Measurements from ENCODE around the gene TAGLN.
A peak's percentile ranks its signal among the peaks of the same experiment; 100 is the strongest.

Gene TAGLN

DNA sequence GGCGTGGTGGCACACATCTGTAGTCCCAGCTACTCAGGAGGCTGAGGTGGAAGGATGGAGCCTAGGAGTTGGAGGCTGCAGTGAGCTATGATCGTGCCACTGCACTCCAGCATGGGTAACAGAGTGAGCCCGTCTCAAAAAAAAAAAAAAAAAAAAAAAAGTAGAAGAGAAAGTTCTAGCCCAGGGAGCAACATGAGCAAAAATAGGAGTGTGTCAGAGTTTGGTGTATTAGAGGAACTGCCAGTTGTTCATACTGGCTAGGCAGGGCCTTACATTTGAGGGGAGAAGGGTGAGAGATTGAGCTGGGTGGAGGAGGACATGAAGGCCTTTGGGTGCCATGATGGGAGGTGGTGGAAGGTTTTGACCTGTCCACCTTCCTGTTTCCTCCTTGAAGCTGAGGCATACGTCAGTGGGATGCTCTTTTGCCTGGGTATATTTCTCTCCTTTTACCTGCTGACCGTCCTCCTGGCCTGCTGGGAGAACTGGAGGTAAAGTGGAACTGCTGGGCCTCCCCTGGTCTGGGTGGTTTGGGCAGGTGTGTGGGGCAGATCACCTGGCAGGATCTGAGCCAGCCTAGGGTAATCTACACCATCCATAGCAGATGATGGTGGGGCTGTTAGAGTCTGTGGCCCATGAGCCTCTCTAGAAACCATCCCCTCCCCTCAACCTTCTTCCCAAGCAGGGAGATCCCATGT, 13.3 kb upstream of the TAGLN start:
- Histone ChIP-seq H3K9me3 (ENCODE audit: control extremely low read depth in 1 of 5, control insufficient read depth in 4 of 5, insufficient read depth in 2 of 5, low read depth in 1 of 5, low read length in 4 of 5) (no peaks in the 10 kb centered on the region), H3K36me3 (ENCODE audit: control insufficient read depth in 4 of 4, insufficient read depth in 4 of 4, low read length in 3 of 4) (peaks cover 0 to 44% (median 8%) of the 10 kb centered on the region in 4 experiments), H3K27me3 (replicated peaks in 2 of 5; ENCODE audit: control insufficient read depth in 4 of 5, insufficient read depth in 5 of 5, low read length in 4 of 5) (no peaks in the 10 kb centered on the region), H3K4me3 (ENCODE audit: control insufficient read depth in 1 of 7, extremely low read depth in 1 of 7, insufficient read depth in 4 of 7, low read depth in 2 of 7, low read length in 6 of 7) (no peak overlapping the region), H3K4me1 (ENCODE audit: control extremely low read depth in 1 of 4, control insufficient read depth in 4 of 4, insufficient read depth in 4 of 4, low read length in 3 of 4) (peaks cover 0 to 7% (median 4%) of the 10 kb centered on the region in 4 experiments), H3K27ac (ENCODE audit: insufficient read depth in 1 of 2, low read depth in 1 of 2, low read length in 2 of 2, poor library complexity in 1 of 2, severe bottlenecking in 2 of 2) (no peak overlapping the region)
- DNase-seq, result peak in 2 of 3 donors; percentile 40 to 50
- POLR2A ChIA-PET, result no interaction called here
- CTCF ChIA-PET, result interaction anchor here (0.9 to 9.7 kb wide), 4 partner anchors 8 to 26 kb away, joined by 3 to 59 read pairs (median 4); no protein-coding TSS in a partner anchor
- WGBS (ENCODE audit: insufficient coverage), result 100% methylated on average over 1 of the region's 5 CpGs

- 97% methylated on average over 4 of the region's 4 CpGs for WGBS (ENCODE audit: insufficient coverage)
- Histone ChIP-seq H3K4me1 (ENCODE audit: control extremely low read depth in 1 of 4, control insufficient read depth in 4 of 4, insufficient read depth in 4 of 4, low read length in 3 of 4) (peaks cover 0 to 2% (median 0%) of the 10 kb centered on the region in 4 experiments), H3K36me3 (ENCODE audit: control insufficient read depth in 4 of 4, insufficient read depth in 4 of 4, low read length in 3 of 4) (peaks cover 0 to 44% (median 8%) of the 10 kb centered on the region in 4 experiments), H3K27ac (ENCODE audit: insufficient read depth in 1 of 2, low read depth in 1 of 2, low read length in 2 of 2, poor library complexity in 1 of 2, severe bottlenecking in 2 of 2) (no peak overlapping the region), H3K9me3 (ENCODE audit: control extremely low read depth in 1 of 5, control insufficient read depth in 4 of 5, insufficient read depth in 2 of 5, low read depth in 1 of 5, low read length in 4 of 5) (no peaks in the 10 kb centered on the region), H3K4me3 (ENCODE audit: control insufficient read depth in 1 of 7, extremely low read depth in 1 of 7, insufficient read depth in 4 of 7, low read depth in 2 of 7, low read length in 6 of 7) (no peak overlapping the region), H3K27me3 (replicated peaks in 2 of 5; ENCODE audit: control insufficient read depth in 4 of 5, insufficient read depth in 5 of 5, low read length in 4 of 5) (no peaks in the 10 kb centered on the region)
- ChIA-PET POLR2A (no interaction called here), CTCF (interaction anchor here (1.5 kb wide), 1 partner anchor 14 kb away, joined by 5 read pairs; no protein-coding TSS in a partner anchor)
- no peak for DNase-seq
Measured at GRCh38 chr11:117186431-117186761, 12.8 kb upstream of the TAGLN start.

- Histone ChIP-seq H3K27me3 (replicated peaks in 2 of 5; ENCODE audit: control insufficient read depth in 4 of 5, insufficient read depth in 5 of 5, low read length in 4 of 5) (no peaks in the 10 kb centered on the region), H3K9me3 (ENCODE audit: control extremely low read depth in 1 of 5, control insufficient read depth in 4 of 5, insufficient read depth in 2 of 5, low read depth in 1 of 5, low read length in 4 of 5) (no peaks in the 10 kb centered on the region), H3K4me3 (ENCODE audit: control insufficient read depth in 1 of 7, extremely low read depth in 1 of 7, insufficient read depth in 4 of 7, low read depth in 2 of 7, low read length in 6 of 7) (no peak overlapping the region), H3K4me1 (ENCODE audit: control extremely low read depth in 1 of 4, control insufficient read depth in 4 of 4, insufficient read depth in 4 of 4, low read length in 3 of 4) (no peaks in the 10 kb centered on the region), H3K36me3 (ENCODE audit: control insufficient read depth in 4 of 4, insufficient read depth in 4 of 4, low read length in 3 of 4) (peaks cover 0 to 48% (median 7%) of the 10 kb centered on the region in 4 experiments), H3K27ac (ENCODE audit: insufficient read depth in 1 of 2, low read depth in 1 of 2, low read length in 2 of 2, poor library complexity in 1 of 2, severe bottlenecking in 2 of 2) (no peak overlapping the region)
- ChIA-PET POLR2A (no interaction called here), CTCF (interaction anchor here (1.5 kb wide), 1 partner anchor 15 kb away, joined by 5 read pairs; no protein-coding TSS in a partner anchor)
- 92% methylated on average over 4 of the region's 6 CpGs for WGBS (ENCODE audit: insufficient coverage)
- no peak for DNase-seq
Measured at GRCh38 chr11:117187007-117187406, 12.2 kb upstream of the TAGLN start.

GRCh38 chr11:117187428-117187798, 11.8 kb upstream of the TAGLN start:
- 98% methylated on average over 10 of the region's 13 CpGs for WGBS (ENCODE audit: insufficient coverage)
- ChIA-PET POLR2A (no interaction called here), CTCF (no interaction called here)
- Histone ChIP-seq H3K9me3 (ENCODE audit: control extremely low read depth in 1 of 5, control insufficient read depth in 4 of 5, insufficient read depth in 2 of 5, low read depth in 1 of 5, low read length in 4 of 5) (no peaks in the 10 kb centered on the region), H3K27ac (ENCODE audit: insufficient read depth in 1 of 2, low read depth in 1 of 2, low read length in 2 of 2, poor library complexity in 1 of 2, severe bottlenecking in 2 of 2) (no peak overlapping the region), H3K4me3 (ENCODE audit: control insufficient read depth in 1 of 7, extremely low read depth in 1 of 7, insufficient read depth in 4 of 7, low read depth in 2 of 7, low read length in 6 of 7) (no peak overlapping the region), H3K27me3 (replicated peaks in 2 of 5; ENCODE audit: control insufficient read depth in 4 of 5, insufficient read depth in 5 of 5, low read length in 4 of 5) (no peaks in the 10 kb centered on the region), H3K4me1 (ENCODE audit: control extremely low read depth in 1 of 4, control insufficient read depth in 4 of 4, insufficient read depth in 4 of 4, low read length in 3 of 4) (no peaks in the 10 kb centered on the region), H3K36me3 (ENCODE audit: control insufficient read depth in 4 of 4, insufficient read depth in 4 of 4, low read length in 3 of 4) (peaks cover 0 to 47% (median 7%) of the 10 kb centered on the region in 4 experiments)
- no peak for DNase-seq

DNA sequence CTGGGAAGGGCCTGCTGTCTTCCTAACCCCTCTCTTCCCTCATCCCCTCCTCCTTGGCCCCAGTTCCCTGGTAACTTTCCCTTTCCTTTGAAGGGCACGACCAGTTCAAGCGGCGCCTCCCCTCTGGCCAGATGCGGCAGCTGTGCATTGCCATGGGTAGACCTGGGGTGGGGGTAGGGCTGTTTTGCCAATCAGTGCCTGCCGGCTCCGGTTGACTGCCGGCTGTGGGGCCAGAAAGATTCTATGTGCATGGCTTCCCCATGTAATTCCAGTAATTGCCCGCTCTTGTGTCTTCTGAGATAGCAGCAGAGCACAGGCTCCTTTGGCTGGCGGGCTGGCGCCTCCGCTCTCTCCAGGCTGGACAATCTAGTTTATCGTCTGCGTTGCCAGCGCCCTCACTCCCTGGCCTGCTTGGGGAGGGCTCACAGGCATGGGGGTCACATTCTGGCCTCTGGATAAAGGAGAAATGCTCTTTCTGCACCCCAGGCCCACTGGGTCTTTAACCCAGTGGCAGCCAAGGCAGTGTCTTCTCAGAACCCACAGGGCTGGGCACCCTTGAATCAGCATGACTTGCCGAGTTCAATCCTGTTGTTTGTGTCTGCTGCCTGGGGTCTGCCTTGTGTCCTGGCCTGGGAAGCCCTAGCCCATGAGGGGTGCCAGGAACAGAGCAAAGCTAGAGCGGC, 11.2 kb upstream of the TAGLN start:
- POLR2A ChIA-PET, result no interaction called here
- WGBS (ENCODE audit: insufficient coverage), result 98% methylated on average over 14 of the region's 16 CpGs

GRCh38 chr11:117188620-117189081, 10.5 kb upstream of the TAGLN start:
- H3K36me3 ChIP-seq (ENCODE audit: control insufficient read depth in 4 of 4, insufficient read depth in 4 of 4, low read length in 3 of 4), result peaks cover 3 to 46% (median 13%) of the 10 kb centered on the region in 4 experiments
- DNase-seq, result no peak
- H3K27ac ChIP-seq (ENCODE audit: insufficient read depth in 1 of 2, low read depth in 1 of 2, low read length in 2 of 2, poor library complexity in 1 of 2, severe bottlenecking in 2 of 2), result no peak overlapping the region
- 86% methylated on average over 19 of the region's 20 CpGs for WGBS (ENCODE audit: insufficient coverage)
- H3K4me3 ChIP-seq (ENCODE audit: control insufficient read depth in 1 of 7, extremely low read depth in 1 of 7, insufficient read depth in 4 of 7, low read depth in 2 of 7, low read length in 6 of 7), result no peak overlapping the region
- ChIA-PET CTCF (interaction anchor here (1.3 kb wide), 1 partner anchor 23 kb away, joined by 4 read pairs; no protein-coding TSS in a partner anchor), POLR2A (no interaction called here)
- H3K9me3 ChIP-seq (ENCODE audit: control extremely low read depth in 1 of 5, control insufficient read depth in 4 of 5, insufficient read depth in 2 of 5, low read depth in 1 of 5, low read length in 4 of 5), result no peaks in the 10 kb centered on the region
- H3K4me1 ChIP-seq (ENCODE audit: control extremely low read depth in 1 of 4, control insufficient read depth in 4 of 4, insufficient read depth in 4 of 4, low read length in 3 of 4), result no peaks in the 10 kb centered on the region
- H3K27me3 ChIP-seq (replicated peaks in 2 of 5; ENCODE audit: control insufficient read depth in 4 of 5, insufficient read depth in 5 of 5, low read length in 4 of 5), result no peaks in the 10 kb centered on the region

More for the DNA sequence above, 11.2 kb upstream of the TAGLN start:
- DNase-seq, result no peak
- Histone ChIP-seq H3K27me3 (replicated peaks in 2 of 5; ENCODE audit: control insufficient read depth in 4 of 5, insufficient read depth in 5 of 5, low read length in 4 of 5) (no peaks in the 10 kb centered on the region), H3K27ac (ENCODE audit: insufficient read depth in 1 of 2, low read depth in 1 of 2, low read length in 2 of 2, poor library complexity in 1 of 2, severe bottlenecking in 2 of 2) (no peak overlapping the region), H3K9me3 (ENCODE audit: control extremely low read depth in 1 of 5, control insufficient read depth in 4 of 5, insufficient read depth in 2 of 5, low read depth in 1 of 5, low read length in 4 of 5) (no peaks in the 10 kb centered on the region), H3K36me3 (ENCODE audit: control insufficient read depth in 4 of 4, insufficient read depth in 4 of 4, low read length in 3 of 4) (peaks cover 3 to 47% (median 10%) of the 10 kb centered on the region in 4 experiments), H3K4me3 (ENCODE audit: control insufficient read depth in 1 of 7, extremely low read depth in 1 of 7, insufficient read depth in 4 of 7, low read depth in 2 of 7, low read length in 6 of 7) (no peak overlapping the region), H3K4me1 (ENCODE audit: control extremely low read depth in 1 of 4, control insufficient read depth in 4 of 4, insufficient read depth in 4 of 4, low read length in 3 of 4) (no peaks in the 10 kb centered on the region)
- CTCF ChIA-PET, result interaction anchor here (1.3 kb wide), 1 partner anchor 24 kb away, joined by 4 read pairs; no protein-coding TSS in a partner anchor
